GM12892 (cell line): ENCODE results near the gene COPG1.

Experiments
- POLR2A ChIP-seq: IDR thresholded peaks from 2 replicates; pipeline ENCODE4 v1.6.1; 2011; ENCODE audit warnings: low read depth, low read length, control low read depth
- POLR2AphosphoS5 ChIP-seq: IDR thresholded peaks from 2 replicates; pipeline ENCODE4 v1.6.1; 2011; ENCODE audit warnings: low read depth, low read length, control low read depth

- TF ChIP-seq POLR2A = no peak
- TF ChIP-seq POLR2AphosphoS5 = no peak
Measured at GRCh38 chr3:129245141-129245540, 4.3 kb upstream of the COPG1 start.
